Activated T-helper 1 cell treated with anti-CD3 and anti-CD28 coated beads, Interleukin-12 subunit alpha, Interleukin-12 subunit beta, Interleukin-2, Interleukin-4 antibody, amounts not matched to agents 30 ng/mL and 10 ng/mL and 1 ng/mL, durations not matched to agents 14 hours and 24 hours and 36 hours (primary cell): ENCODE measurements around the gene NODAL. TPM values are rescaled to one million over a fixed set of nuclear protein-coding genes. Genes with fewer than 3 reads are reported as not detected.

Experiments
- DNase-seq: peaks from one replicate; pipeline ENCODE4 v3.0.0; 2021; ENCODE audit warnings: low spot score
- H3K27ac Mint-ChIP-seq: one replicate; pipeline ENCODE4 v1.8.0; 2021; ENCODE audit warnings: mild to moderate bottlenecking, mixed read lengths
- H3K27me3 Mint-ChIP-seq: one replicate; pipeline ENCODE4 v1.8.0; 2022; ENCODE audit warnings: mild to moderate bottlenecking, moderate library complexity, mixed read lengths; ENCODE audit not compliant: insufficient read depth
- H3K36me3 Mint-ChIP-seq: one replicate; pipeline ENCODE4 v1.8.0; 2021; ENCODE audit warnings: low read depth, mixed read lengths
- H3K4me1 Mint-ChIP-seq: one replicate; pipeline ENCODE4 v1.8.0; 2021; ENCODE audit warnings: low read depth, mixed read lengths
- H3K4me3 Mint-ChIP-seq: one replicate; pipeline ENCODE4 v1.8.0; 2021; ENCODE audit warnings: mild to moderate bottlenecking, moderate library complexity, mixed read lengths
- H3K9me3 Mint-ChIP-seq: one replicate; pipeline ENCODE4 v1.8.0; 2021; ENCODE audit warnings: mixed read lengths
- intact Hi-C: fragments of 100-400 bp; cut with micrococcal nuclease; formaldehyde crosslinking; loops from one replicate; pipeline ENCODE4 v1.15.1; 2024
- total RNA-seq: library from RNA; stranded (reverse); gene quantifications from 2 replicates; pipeline ENCODE4 v1.2.3, GENCODE V29; 2022

NODAL gene
- total RNA-seq, 1 donor from 2014 or later, result not detected

- no peaks in the 10 kb centered on the region for H3K36me3 Mint-ChIP-seq
- H3K27ac Mint-ChIP-seq, result no peak overlapping the region
- no peaks in the 10 kb centered on the region for H3K4me1 Mint-ChIP-seq
- H3K27me3 Mint-ChIP-seq, result peaks cover 52% of the 10 kb centered on the region
- intact Hi-C loops, result no loop called here
- H3K9me3 Mint-ChIP-seq, result no peaks in the 10 kb centered on the region
- DNase-seq, result no peak
- H3K4me3 Mint-ChIP-seq, result no peak overlapping the region
Measured at GRCh38 chr10:70459061-70459773, 17.7 kb upstream of the NODAL start.

GRCh38 chr10:70458329-70459060 is 17.0 kb upstream of the NODAL start:
- H3K9me3 Mint-ChIP-seq, result no peaks in the 10 kb centered on the region
- DNase-seq, result no peak
- H3K27me3 Mint-ChIP-seq, result peaks cover 54% of the 10 kb centered on the region
- no peaks in the 10 kb centered on the region for H3K36me3 Mint-ChIP-seq
- H3K4me3 Mint-ChIP-seq, result no peak overlapping the region
- no peaks in the 10 kb centered on the region for H3K4me1 Mint-ChIP-seq
- intact Hi-C loops, result no loop called here
- no peak overlapping the region for H3K27ac Mint-ChIP-seq

DNA sequence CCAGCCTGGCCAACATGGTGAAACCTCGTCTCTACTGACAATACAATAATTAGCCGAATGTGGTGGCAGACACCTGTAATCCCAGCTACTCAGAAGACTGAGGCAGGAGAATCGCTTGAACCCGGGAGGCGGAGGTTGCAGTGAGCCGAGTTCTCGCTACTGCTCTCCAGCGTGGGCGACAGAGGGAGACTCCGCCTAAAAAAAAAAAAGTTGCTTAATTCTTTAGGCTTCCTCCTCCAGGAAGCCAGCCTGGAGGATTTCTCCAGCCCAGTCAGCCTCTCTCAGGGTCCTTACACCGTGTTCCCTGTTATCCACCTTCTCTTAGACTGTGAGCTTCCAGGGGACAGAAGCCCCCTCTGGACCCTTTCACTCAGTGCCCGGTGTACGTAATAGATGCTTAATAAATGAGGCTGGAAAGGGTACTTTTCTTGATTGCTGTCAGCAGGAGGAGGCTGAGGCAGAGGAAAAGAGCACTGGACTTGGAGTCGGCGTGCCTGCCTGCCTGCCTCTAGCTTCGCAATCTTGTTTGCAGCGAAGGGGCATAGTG is 16.4 kb upstream of the NODAL start:
- Mint-ChIP-seq H3K27ac (no peak overlapping the region), H3K4me3 (no peak overlapping the region), H3K4me1 (no peaks in the 10 kb centered on the region), H3K27me3 (peaks cover 58% of the 10 kb centered on the region), H3K9me3 (no peaks in the 10 kb centered on the region), H3K36me3 (no peaks in the 10 kb centered on the region)
- no peak for DNase-seq
- intact Hi-C loops, result no loop called here

- H3K4me3 Mint-ChIP-seq, result no peak overlapping the region
- H3K9me3 Mint-ChIP-seq, result no peaks in the 10 kb centered on the region
- H3K27ac Mint-ChIP-seq, result no peak overlapping the region
- H3K27me3 Mint-ChIP-seq, result peaks cover 56% of the 10 kb centered on the region
- no peaks in the 10 kb centered on the region for H3K4me1 Mint-ChIP-seq
- no peak for DNase-seq
- intact Hi-C loops, result no loop called here
- H3K36me3 Mint-ChIP-seq, result no peaks in the 10 kb centered on the region
Measured at GRCh38 chr10:70456164-70456563, 14.7 kb upstream of the NODAL start.

- H3K4me3 Mint-ChIP-seq, result no peak overlapping the region
- H3K27ac Mint-ChIP-seq, result no peak overlapping the region
- intact Hi-C loops, result no loop called here
- H3K4me1 Mint-ChIP-seq, result no peaks in the 10 kb centered on the region
- H3K27me3 Mint-ChIP-seq, result peaks cover 51% of the 10 kb centered on the region
- no peaks in the 10 kb centered on the region for H3K9me3 Mint-ChIP-seq
- no peaks in the 10 kb centered on the region for H3K36me3 Mint-ChIP-seq
- DNase-seq, result no peak
Measured at GRCh38 chr10:70455213-70455630, 13.7 kb upstream of the NODAL start.

DNA sequence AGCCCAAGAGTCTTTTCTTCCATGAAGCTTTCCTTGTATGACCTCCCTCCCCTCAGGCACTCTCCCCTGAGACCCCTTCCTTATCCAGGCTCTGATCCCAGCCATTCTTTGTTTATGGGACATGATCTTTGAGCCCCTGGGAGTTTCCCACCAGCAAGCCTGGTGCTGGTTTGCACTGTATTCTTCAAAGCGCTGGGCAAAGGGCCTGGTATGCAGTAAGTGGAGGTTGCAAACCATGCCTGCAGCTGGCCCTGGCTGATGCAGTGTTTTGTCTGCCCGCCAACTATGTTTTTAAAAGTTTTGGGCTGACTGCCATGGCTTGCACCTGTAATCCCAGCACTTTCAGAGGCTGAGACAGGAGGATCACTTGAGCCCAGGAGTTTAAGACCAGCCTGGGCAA is 6.8 kb upstream of the NODAL start:
- H3K27ac Mint-ChIP-seq, result no peak overlapping the region
- no peaks in the 10 kb centered on the region for H3K4me1 Mint-ChIP-seq
- H3K36me3 Mint-ChIP-seq, result no peaks in the 10 kb centered on the region
- H3K9me3 Mint-ChIP-seq, result no peaks in the 10 kb centered on the region
- no peak for DNase-seq
- peaks cover 16% of the 10 kb centered on the region for H3K27me3 Mint-ChIP-seq
- intact Hi-C loops, result no loop called here
- no peak overlapping the region for H3K4me3 Mint-ChIP-seq

GRCh38 chr10:70445718-70446657 is 4.5 kb upstream of the NODAL start:
- H3K27ac Mint-ChIP-seq, result no peak overlapping the region
- DNase-seq, result no peak
- no peaks in the 10 kb centered on the region for H3K36me3 Mint-ChIP-seq
- no peak overlapping the region for H3K4me3 Mint-ChIP-seq
- H3K4me1 Mint-ChIP-seq, result peaks cover 1% of the 10 kb centered on the region
- peaks cover 30% of the 10 kb centered on the region for H3K27me3 Mint-ChIP-seq
- intact Hi-C loops, result no loop called here
- no peaks in the 10 kb centered on the region for H3K9me3 Mint-ChIP-seq

DNA sequence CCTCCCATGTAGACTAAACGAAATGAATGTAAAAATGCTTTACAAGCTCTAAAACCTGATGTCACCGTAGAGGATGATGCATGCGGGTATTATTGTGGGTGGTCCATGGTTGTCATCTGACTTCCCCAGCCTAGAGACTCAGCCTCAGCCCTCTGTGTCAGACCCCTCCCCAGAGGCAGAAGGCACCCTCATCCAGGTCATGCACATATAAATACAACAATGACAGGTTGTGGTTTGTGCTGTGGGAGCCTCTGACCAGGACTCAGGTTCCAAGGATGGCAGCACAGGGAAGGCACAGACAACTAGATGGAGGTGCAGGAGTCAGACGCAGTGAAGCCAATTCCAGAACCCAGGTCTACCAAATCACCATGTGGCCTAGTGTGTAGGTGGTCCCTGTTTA is 3.3 kb upstream of the NODAL start:
- intact Hi-C loops, result no loop called here
- no peaks in the 10 kb centered on the region for H3K9me3 Mint-ChIP-seq
- H3K4me1 Mint-ChIP-seq, result peaks cover 7% of the 10 kb centered on the region
- peaks cover 37% of the 10 kb centered on the region for H3K27me3 Mint-ChIP-seq
- DNase-seq, result no peak
- no peaks in the 10 kb centered on the region for H3K36me3 Mint-ChIP-seq
- H3K4me3 Mint-ChIP-seq, result no peak overlapping the region
- no peak overlapping the region for H3K27ac Mint-ChIP-seq

DNA sequence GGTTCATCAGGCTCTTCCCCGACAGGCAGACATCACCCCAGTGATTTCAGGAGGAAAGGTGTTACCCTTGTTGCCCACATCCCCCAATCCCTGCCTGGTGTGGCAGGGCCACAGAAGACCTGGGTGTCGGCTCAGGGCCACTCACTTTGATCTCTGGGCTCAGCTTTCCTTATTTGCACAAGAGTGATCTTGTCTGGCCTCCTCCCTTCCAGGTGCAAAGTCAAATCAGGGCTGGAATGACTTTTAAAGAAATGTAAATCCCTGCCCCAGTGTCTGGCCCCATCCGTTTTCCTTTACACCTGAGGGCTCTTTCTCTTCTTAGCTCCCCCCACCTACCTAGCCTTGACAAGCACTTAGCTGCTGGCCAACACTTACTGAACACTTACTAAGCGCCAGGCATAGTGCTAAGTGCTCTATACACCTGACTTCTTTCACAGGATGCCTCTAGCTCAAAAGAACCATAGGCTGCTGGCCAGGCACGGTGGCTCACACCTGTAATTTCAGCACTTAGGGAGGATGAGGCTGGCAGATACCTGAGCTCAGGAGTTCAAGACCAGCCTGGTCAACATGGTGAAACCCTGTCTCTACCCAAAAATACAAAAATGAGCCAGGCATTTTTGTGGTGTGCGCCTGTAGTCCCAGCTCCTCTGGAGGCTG is 979 bp upstream of the NODAL start:
- Mint-ChIP-seq H3K9me3 (no peaks in the 10 kb centered on the region), H3K27ac (no peak overlapping the region), H3K27me3 (peaks cover 49% of the 10 kb centered on the region), H3K4me3 (no peak overlapping the region), H3K36me3 (no peaks in the 10 kb centered on the region), H3K4me1 (peaks cover 7% of the 10 kb centered on the region)
- DNase-seq, result no peak
- intact Hi-C loops, result no loop called here

GRCh38 chr10:70441895-70442309 is 421 bp upstream of the NODAL start:
- Mint-ChIP-seq H3K4me1 (peaks cover 7% of the 10 kb centered on the region), H3K27ac (no peak overlapping the region), H3K27me3 (peaks cover 52% of the 10 kb centered on the region), H3K36me3 (no peaks in the 10 kb centered on the region), H3K4me3 (no peak overlapping the region), H3K9me3 (no peaks in the 10 kb centered on the region)
- intact Hi-C loops, result no loop called here
- DNase-seq, result no peak

DNA sequence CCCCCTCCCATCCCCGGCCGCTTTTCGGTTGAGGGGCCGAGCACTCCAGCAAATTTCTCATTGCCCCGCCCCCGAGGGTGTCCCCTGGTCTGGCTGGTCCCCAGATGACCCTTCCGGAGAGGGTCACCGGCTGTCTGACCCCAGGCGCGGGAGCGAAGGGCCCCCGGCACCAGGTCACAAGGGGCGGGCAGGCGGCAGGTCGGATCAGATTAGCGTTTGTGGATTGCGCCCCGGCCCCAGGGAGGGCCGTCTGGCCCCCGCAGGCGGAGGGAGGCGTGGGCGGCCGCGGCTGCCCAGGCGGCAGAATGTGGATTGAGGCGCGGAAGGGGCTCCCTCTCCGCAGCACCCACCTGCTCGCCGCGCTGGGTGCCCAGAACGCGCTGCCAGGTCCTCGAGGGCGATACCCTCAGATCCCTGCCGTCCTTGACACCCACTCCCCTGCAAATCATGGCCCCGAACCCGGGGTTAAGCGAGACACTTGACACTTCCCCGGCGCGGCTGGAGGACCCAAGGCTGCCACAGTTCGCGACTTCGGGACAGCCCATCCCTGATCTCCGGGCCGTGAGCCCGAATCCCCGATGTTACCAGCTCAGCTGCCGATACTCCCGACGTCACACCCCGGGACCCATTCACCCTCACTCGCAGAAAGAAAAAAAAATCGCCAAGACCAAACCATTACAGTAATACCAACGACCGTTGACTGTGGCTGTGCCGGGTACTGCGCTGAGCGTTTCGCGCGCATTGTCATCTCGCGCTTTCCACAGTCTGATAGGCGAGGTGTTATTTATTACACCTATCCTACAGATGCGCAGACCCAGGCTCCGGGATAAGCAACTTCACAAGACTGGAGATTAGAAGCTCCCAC is 953 bp downstream of the NODAL start:
- Mint-ChIP-seq H3K4me3 (peak overlapping the region; percentile 4), H3K9me3 (no peaks in the 10 kb centered on the region), H3K36me3 (no peaks in the 10 kb centered on the region), H3K4me1 (peaks cover 7% of the 10 kb centered on the region), H3K27me3 (peaks cover 52% of the 10 kb centered on the region), H3K27ac (no peak overlapping the region)
- intact Hi-C loops, result no loop called here
- no peak for DNase-seq
